ENCODE results near the gene MACROH2A2. TPM values are rescaled to one million over a fixed set of nuclear protein-coding genes. Genes with fewer than 3 reads are reported as not detected.

The MACROH2A2 gene
- total and polyA plus RNA-seq, 2 of the 8 experiments (the other 6 are each of a cell fraction or from before 2014, with no cell fraction given) = 7.9 to 9.3 TPM

DNA sequence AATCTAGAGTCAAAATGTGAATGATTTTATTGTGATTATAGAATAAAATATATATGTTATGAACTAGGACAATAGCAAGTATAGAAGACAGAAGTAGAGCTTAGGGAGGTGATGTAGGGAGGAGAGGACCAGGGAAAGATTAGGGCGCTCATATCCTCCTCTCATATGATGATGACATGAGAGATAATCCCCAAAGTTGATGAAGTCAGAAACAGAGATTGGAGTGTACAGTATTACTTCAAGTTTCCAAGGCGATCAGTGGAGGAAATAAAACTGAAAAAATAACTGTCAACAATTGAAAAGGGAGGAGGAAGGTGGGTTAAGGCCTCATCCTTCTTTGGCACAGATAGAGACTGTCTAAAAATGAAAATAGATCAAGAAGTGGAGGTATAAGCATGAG, 14.9 kb downstream of the MACROH2A2 start:
- H3K79me2 ChIP-seq (ENCODE audit: control insufficient read depth in 1 of 2, insufficient read depth in 2 of 2, low read length in 2 of 2) = no peaks in the 10 kb centered on the region
- 87% methylated on average over 2 of the region's 2 CpGs; no CpG with 5 or more reads in 1 of the 2 experiments for WGBS, 2 experiments (ENCODE audit: extremely low coverage in 1 of 2, insufficient coverage in 1 of 2, insufficient read length in 1 of 2, insufficient replicate concordance in 2 of 2, low coverage in 1 of 2, low lambda C conversion rate in 2 of 2, missing lambda C conversion rate in 1 of 2)
- TF ChIP-seq SAP30 (IDR thresholded peaks at IDR 0.05; ENCODE audit: insufficient read depth, insufficient replicate concordance, low read length) = no peak
- no peak for TF ChIP-seq CREB1 (IDR thresholded peaks at IDR 0.05)
- TF ChIP-seq SIRT6 (IDR thresholded peaks at IDR 0.05; ENCODE audit: low read length) = no peak
- TF ChIP-seq SP4 (IDR thresholded peaks at IDR 0.05; ENCODE audit: low read length) = no peak
- no peak for TF ChIP-seq CHD1 (IDR thresholded peaks at IDR 0.05; ENCODE audit: low read depth, low read length)
- TF ChIP-seq SIN3A (conservative IDR thresholded peaks at IDR 0.05 in 1 of 2, IDR thresholded peaks at IDR 0.05 in 1 of 2; ENCODE audit: low read depth in 1 of 2, low read length in 2 of 2) = no peak
- no peak for TF ChIP-seq POLR2A (IDR thresholded peaks at IDR 0.05; ENCODE audit: control extremely low read depth in 1 of 2, low read depth in 2 of 2, low read length in 2 of 2)
- TF ChIP-seq GTF2F1 (IDR thresholded peaks at IDR 0.05; ENCODE audit: borderline replicate concordance, low read depth, low read length) = no peak
- no peak for TF ChIP-seq TAF1 (IDR thresholded peaks at IDR 0.05; ENCODE audit: low read depth, low read length)
- TF ChIP-seq HDAC2 (IDR thresholded peaks at IDR 0.05; ENCODE audit: borderline replicate concordance in 1 of 2, low read depth in 2 of 2, low read length in 2 of 2) = no peak
- TF ChIP-seq, protein P1, sequence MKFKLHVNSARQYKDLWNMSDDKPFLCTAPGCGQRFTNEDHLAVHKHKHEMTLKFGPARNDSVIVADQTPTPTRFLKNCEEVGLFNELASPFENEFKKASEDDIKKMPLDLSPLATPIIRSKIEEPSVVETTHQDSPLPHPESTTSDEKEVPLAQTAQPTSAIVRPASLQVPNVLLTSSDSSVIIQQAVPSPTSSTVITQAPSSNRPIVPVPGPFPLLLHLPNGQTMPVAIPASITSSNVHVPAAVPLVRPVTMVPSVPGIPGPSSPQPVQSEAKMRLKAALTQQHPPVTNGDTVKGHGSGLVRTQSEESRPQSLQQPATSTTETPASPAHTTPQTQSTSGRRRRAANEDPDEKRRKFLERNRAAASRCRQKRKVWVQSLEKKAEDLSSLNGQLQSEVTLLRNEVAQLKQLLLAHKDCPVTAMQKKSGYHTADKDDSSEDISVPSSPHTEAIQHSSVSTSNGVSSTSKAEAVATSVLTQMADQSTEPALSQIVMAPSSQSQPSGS (IDR thresholded peaks at IDR 0.05; ENCODE audit: low read length) = no peak
- TF ChIP-seq RAD21 (IDR thresholded peaks at IDR 0.05 in 1 of 2, conservative IDR thresholded peaks at IDR 0.05 in 1 of 2; ENCODE audit: low read depth in 2 of 2, low read length in 2 of 2) = no peak
- no peak for TF ChIP-seq CEBPB (IDR thresholded peaks at IDR 0.05; ENCODE audit: low read depth, low read length)

More for the DNA sequence above, 14.9 kb downstream of the MACROH2A2 start:
- DNase-seq (ENCODE audit: low read depth in 1 of 2, low spot score in 2 of 2) (no peak), FAIRE-seq (no peak)
- Histone ChIP-seq H3K27ac (ENCODE audit: low read depth, low read length) (no peak overlapping the region), H3K4me1 (replicated peaks in 1 of 4; ENCODE audit: control insufficient read depth in 3 of 4, insufficient read depth in 4 of 4, low read length in 3 of 4) (no peaks in the 10 kb centered on the region), H3K36me3 (ENCODE audit: control insufficient read depth in 2 of 4, insufficient read depth in 4 of 4, low read length in 3 of 4) (no peaks in the 10 kb centered on the region), H4K8ac (ENCODE audit: extremely low read depth, insufficient read depth, low read length) (no peak overlapping the region), H3K4ac (replicated peaks; ENCODE audit: insufficient read length, low read depth, low read length) (no peak overlapping the region), H3K23me2 (ENCODE audit: low read depth, low read length) (no peaks in the 10 kb centered on the region), H2BK20ac (ENCODE audit: low read length) (no peak overlapping the region), H3K56ac (replicated peaks; ENCODE audit: insufficient read length, low read depth, low read length) (no peak overlapping the region), H2BK120ac (replicated peaks; ENCODE audit: low read depth, low read length) (no peak overlapping the region), H3K9ac (replicated peaks in 1 of 4; ENCODE audit: extremely low read depth in 1 of 4, low read depth in 3 of 4, low read length in 3 of 4) (no peak overlapping the region), H2BK15ac (ENCODE audit: low read length) (no peak overlapping the region), H3K4me2 (ENCODE audit: insufficient read depth in 1 of 2, low read depth in 2 of 2, low read length in 2 of 2) (no peak overlapping the region), H2AK5ac (ENCODE audit: low read depth, low read length) (no peak overlapping the region), H4K20me1 (replicated peaks in 1 of 2; ENCODE audit: control insufficient read depth in 1 of 2, insufficient read depth in 2 of 2, low read length in 2 of 2) (peaks cover 0 to 3% of the 10 kb centered on the region in 2 experiments), H3K23ac (ENCODE audit: insufficient read length) (no peak overlapping the region), H2BK5ac (ENCODE audit: low read depth, low read length) (no peak overlapping the region), H4K5ac (ENCODE audit: insufficient read length, low read depth, low read length) (no peak overlapping the region), H3K14ac (ENCODE audit: insufficient read length) (no peak overlapping the region), H3K4me3 (ENCODE audit: extremely low read depth in 1 of 4, insufficient read depth in 2 of 4, low read depth in 3 of 4, low read length in 4 of 4) (no peak overlapping the region), H3K27me3 (replicated peaks in 1 of 4; ENCODE audit: control insufficient read depth in 3 of 4, extremely low read depth in 1 of 4, insufficient read depth in 3 of 4, low read length in 3 of 4) (peaks cover 0 to 2% (median 0%) of the 10 kb centered on the region in 4 experiments; a peak in 2 of 7 replicates), H2AFZ (ENCODE audit: low read length) (no peak overlapping the region), H4K91ac (replicated peaks; ENCODE audit: insufficient read length, low read length) (no peak overlapping the region), H3K79me1 (ENCODE audit: low read depth, low read length) (no peaks in the 10 kb centered on the region), H2BK12ac (ENCODE audit: low read depth, low read length) (no peak overlapping the region), H3K18ac (ENCODE audit: extremely low read depth, low read length) (no peak overlapping the region), H3K9me3 (ENCODE audit: insufficient read depth in 2 of 2, low read depth in 1 of 2, low read length in 1 of 2) (no peaks in the 10 kb centered on the region)
- POLR2A ChIA-PET (ENCODE audit: partially characterized antibody) = no interaction called here
- CTCF ChIA-PET (ENCODE audit: partially characterized antibody) = interaction anchor here (0.7 to 1.0 kb wide), 3 partner anchors 26 to 105 kb away, joined by 3 read pairs; no protein-coding TSS in a partner anchor
